Erythroblast (primary cell): ENCODE results near the gene PSMG1.

Experiments used
- GATA1 ChIP-seq: IDR thresholded peaks from 2 replicates; pipeline ENCODE4 v1.6.1; 2011; ENCODE audit warnings: low read depth, mild to moderate bottlenecking, control low read depth, low read length, moderate library complexity
- POLR2A ChIP-seq: IDR thresholded peaks from 2 replicates; pipeline ENCODE4 v1.6.1; 2011; ENCODE audit warnings: mild to moderate bottlenecking, low read length

- TF ChIP-seq POLR2A (no peak), GATA1 (no peak)
Measured at GRCh38 chr21:39189857-39190604, 6.8 kb upstream of the PSMG1 start.
